Neuronal stem cell (in vitro differentiated cells): ENCODE measurements around the gene CKB.

ENCODE experiments used
- DNase-seq: peaks from one replicate; pipeline ENCODE4 v3.0.0-alpha.2; 2013; ENCODE audit warnings: low spot score
- H2AFZ ChIP-seq: one replicate; pipeline ENCODE4 v1.6.1; 2013; ENCODE audit warnings: mild to moderate bottlenecking, low read length, inconsistent platforms
- H2AK5ac ChIP-seq: 2 replicates; pipeline ENCODE4 v1.6.1; 2013; ENCODE audit warnings: low read depth, mild to moderate bottlenecking, inconsistent platforms, low read length, moderate library complexity, mixed read lengths
- H2BK120ac ChIP-seq: 2 replicates; pipeline ENCODE4 v1.6.1; 2013; ENCODE audit warnings: low read depth, mild to moderate bottlenecking, inconsistent platforms, low read length, moderate library complexity, mixed read lengths
- H2BK12ac ChIP-seq: one replicate; pipeline ENCODE4 v1.6.1; 2013; ENCODE audit warnings: low read length, inconsistent platforms
- H2BK15ac ChIP-seq: 2 replicates; pipeline ENCODE4 v1.6.1; 2013; ENCODE audit warnings: mild to moderate bottlenecking, low read length, inconsistent platforms, mixed read lengths
- H2BK5ac ChIP-seq: one replicate; pipeline ENCODE4 v1.6.1; 2013; ENCODE audit warnings: inconsistent platforms, mild to moderate bottlenecking, low read length, moderate library complexity
- H3K14ac ChIP-seq: one replicate; pipeline ENCODE4 v1.6.1; 2013; ENCODE audit warnings: low read length, inconsistent platforms
- H3K18ac ChIP-seq: 2 replicates; pipeline ENCODE4 v1.6.1; 2013; ENCODE audit warnings: low read length, inconsistent platforms
- H3K23ac ChIP-seq: 2 replicates; pipeline ENCODE4 v1.6.1; 2013; ENCODE audit warnings: low read depth, mild to moderate bottlenecking, mixed read lengths, low read length, inconsistent platforms; ENCODE audit not compliant: poor library complexity
- H3K27ac ChIP-seq: replicated peaks from 3 replicates; pipeline ENCODE4 v1.5.1; 2013; ENCODE audit warnings: low read length, inconsistent platforms
- H3K27me3 ChIP-seq, 3 experiments: 2 replicates each; pipeline ENCODE4 v1.6.1; 2013; ENCODE audit warnings: low read length in 3 of 3, mild to moderate bottlenecking in 2 of 3, inconsistent platforms in 1 of 3, low read depth in 1 of 3, mixed read lengths in 1 of 3, moderate library complexity in 1 of 3; ENCODE audit not compliant: control insufficient read depth in 3 of 3, insufficient read depth in 3 of 3
- H3K36me3 ChIP-seq, 2 donors: replicated peaks in 1 of 2; 2 replicates each; pipeline ENCODE4 v1.6.1; 2013; ENCODE audit warnings: low read length in 2 of 2; ENCODE audit not compliant: control insufficient read depth in 2 of 2, insufficient read depth in 2 of 2
- H3K4ac ChIP-seq: 2 replicates; pipeline ENCODE4 v1.6.1; 2013; ENCODE audit warnings: inconsistent platforms, mild to moderate bottlenecking, low read length, moderate library complexity
- H3K4me1 ChIP-seq, 2 donors: 1 replicate in 1 of 2; 2 replicates in 1 of 2; pipeline ENCODE4 v1.6.1; 2013; ENCODE audit warnings: low read length in 2 of 2, low read depth in 1 of 2; ENCODE audit not compliant: control insufficient read depth in 2 of 2, insufficient read depth in 1 of 2
- H3K4me2 ChIP-seq: one replicate; pipeline ENCODE4 v1.6.1; 2013; ENCODE audit warnings: mild to moderate bottlenecking, low read length, inconsistent platforms; ENCODE audit not compliant: insufficient read depth, poor library complexity, severe bottlenecking
- H3K4me3 ChIP-seq, 2 donors: 2 replicates each; pipeline ENCODE4 v1.5.1; 2013; ENCODE audit warnings: low read length in 2 of 2, mild to moderate bottlenecking in 2 of 2, inconsistent platforms in 1 of 2, moderate library complexity in 1 of 2
- H3K79me1 ChIP-seq: one replicate; pipeline ENCODE4 v1.6.1; 2013; ENCODE audit warnings: low read depth, mild to moderate bottlenecking, inconsistent platforms, low read length, moderate library complexity
- H3K9ac ChIP-seq: one replicate; pipeline ENCODE4 v1.6.1; 2013; ENCODE audit warnings: mild to moderate bottlenecking, low read depth, low read length, inconsistent platforms; ENCODE audit not compliant: poor library complexity
- H3K9me3 ChIP-seq, 2 donors: replicated peaks in 1 of 2; 2 replicates each; pipeline versions ENCODE3 to v1.6.1; 2013; ENCODE audit warnings: low read length in 2 of 2, mild to moderate bottlenecking in 2 of 2, inconsistent platforms in 1 of 2, low read depth in 1 of 2, mixed read lengths in 1 of 2, moderate library complexity in 1 of 2; ENCODE audit not compliant: control insufficient read depth in 2 of 2, insufficient read depth in 1 of 2
- H4K8ac ChIP-seq: one replicate; pipeline ENCODE4 v1.6.1; 2013; ENCODE audit warnings: low read depth, mild to moderate bottlenecking, inconsistent platforms, low read length, moderate library complexity
- H4K91ac ChIP-seq: one replicate; pipeline ENCODE4 v1.6.1; 2013; ENCODE audit warnings: low read length, low read depth, mild to moderate bottlenecking, inconsistent platforms; ENCODE audit not compliant: poor library complexity
- WGBS, 2 donors: extraction: QIAGEN DNeasy Blood & Tissue Kit; methylation state at CpG; one replicate each; pipeline ENCODE4 v1.1.7; 2013; ENCODE audit warnings: missing lambda C conversion rate in 2 of 2, mixed read lengths in 1 of 2; ENCODE audit not compliant: insufficient read length in 2 of 2, insufficient replicate concordance in 1 of 2; ENCODE audit errors: extremely low coverage in 2 of 2; 5-methylcytosine and 5-hydroxymethylcytosine counted together

Gene CKB

DNA sequence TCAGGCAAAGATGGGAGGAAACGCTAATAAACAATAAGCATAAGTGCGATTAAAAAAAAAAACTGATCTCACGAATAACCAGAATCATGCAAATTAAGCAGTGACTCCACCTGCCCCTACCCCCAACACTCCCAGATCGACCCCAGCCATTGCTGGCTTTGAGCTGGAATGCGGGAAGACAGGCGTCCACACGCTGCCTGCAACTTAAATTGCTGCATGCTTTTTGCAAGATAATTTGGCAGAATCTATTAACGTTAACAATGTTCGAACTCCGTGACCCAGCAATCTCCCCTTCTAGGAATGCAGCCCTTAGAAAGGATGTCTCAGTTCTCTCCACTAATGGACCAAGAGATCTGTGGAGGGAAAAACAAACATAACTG, 935 bp upstream of the CKB start:
- Histone ChIP-seq H4K91ac (no peak overlapping the region), H2BK5ac (no peak overlapping the region), H3K4me1 (peaks cover 20 to 50% of the 10 kb centered on the region in 2 donors), H3K18ac (no peak overlapping the region), H3K27ac (no peak overlapping the region), H2AFZ (peak overlapping the region; percentile 93), H3K4ac (no peak overlapping the region), H2AK5ac (no peak overlapping the region), H4K8ac (no peak overlapping the region), H2BK15ac (no peak overlapping the region), H3K9ac (no peak overlapping the region), H3K14ac (no peak overlapping the region), H3K27me3 (peaks cover 0 to 18% (median 2%) of the 10 kb centered on the region in 3 experiments), H3K4me3 (peak overlapping the region in 1 of 2 donors; percentile 100), H3K4me2 (peak overlapping the region; percentile 94), H3K23ac (no peak overlapping the region), H3K36me3 (peaks cover 13 to 27% of the 10 kb centered on the region in 2 donors), H2BK12ac (no peak overlapping the region), H3K79me1 (peaks cover 13% of the 10 kb centered on the region), H3K9me3 (no peaks in the 10 kb centered on the region), H2BK120ac (no peak overlapping the region)
- WGBS, 2 donors, result no CpG with 5 or more reads among the region's 10 CpGs
- no peak for DNase-seq

DNA sequence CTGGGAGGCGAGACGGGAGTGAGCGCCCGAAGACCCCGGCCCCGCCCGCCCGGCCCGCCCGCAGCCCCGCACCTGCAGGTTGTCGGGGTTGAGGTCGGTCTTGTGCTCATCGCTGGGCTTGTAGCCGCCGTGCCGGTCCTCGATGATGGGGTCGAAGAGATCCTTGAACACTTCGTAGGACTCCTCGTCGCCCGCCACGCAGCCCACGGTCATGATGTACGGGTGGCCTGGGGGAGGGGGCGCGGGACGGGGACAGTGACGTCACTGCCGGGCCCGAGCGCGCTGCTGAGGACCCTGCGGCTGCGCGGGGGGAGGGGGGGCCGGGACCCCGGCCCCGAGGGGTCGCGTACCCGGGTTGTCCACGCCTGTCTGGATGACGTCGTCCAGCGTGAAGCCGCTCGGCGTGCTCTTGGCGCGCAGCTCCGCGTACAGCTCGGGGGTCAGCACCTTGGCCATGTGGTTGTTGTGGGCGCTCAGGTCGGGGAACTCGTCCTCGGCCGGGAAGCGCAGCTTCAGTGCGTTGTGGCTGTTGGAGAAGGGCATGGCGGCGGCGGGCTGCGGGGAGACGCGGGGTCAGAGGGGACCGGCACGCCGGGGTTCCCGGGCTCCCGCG, 573 bp downstream of the CKB start:
- Histone ChIP-seq H4K8ac (no peak overlapping the region), H3K18ac (peak overlapping the region; percentile 98), H2BK15ac (peak overlapping the region; percentile 45), H3K4me3 (peak overlapping the region; percentile 98 to 100), H3K27me3 (peaks cover 0 to 18% (median 2%) of the 10 kb centered on the region in 3 experiments), H3K4me1 (peaks cover 22 to 57% of the 10 kb centered on the region in 2 donors), H3K14ac (peak overlapping the region; percentile 99), H2AFZ (no peak overlapping the region), H3K4ac (no peak overlapping the region), H2AK5ac (peak overlapping the region; percentile 96), H4K91ac (no peak overlapping the region), H3K23ac (peak overlapping the region; percentile 91), H2BK12ac (peak overlapping the region; percentile 93), H3K27ac (no peak overlapping the region), H3K9me3 (no peaks in the 10 kb centered on the region), H3K9ac (peak overlapping the region; percentile 97), H3K4me2 (peak overlapping the region; percentile 75), H2BK120ac (peak overlapping the region; percentile 91), H3K36me3 (peaks cover 13 to 27% of the 10 kb centered on the region in 2 donors), H2BK5ac (peak overlapping the region; percentile 87), H3K79me1 (peaks cover 13% of the 10 kb centered on the region)
- WGBS, 2 donors, result no CpG with 5 or more reads among the region's 74 CpGs
- DNase-seq, result no peak

DNA sequence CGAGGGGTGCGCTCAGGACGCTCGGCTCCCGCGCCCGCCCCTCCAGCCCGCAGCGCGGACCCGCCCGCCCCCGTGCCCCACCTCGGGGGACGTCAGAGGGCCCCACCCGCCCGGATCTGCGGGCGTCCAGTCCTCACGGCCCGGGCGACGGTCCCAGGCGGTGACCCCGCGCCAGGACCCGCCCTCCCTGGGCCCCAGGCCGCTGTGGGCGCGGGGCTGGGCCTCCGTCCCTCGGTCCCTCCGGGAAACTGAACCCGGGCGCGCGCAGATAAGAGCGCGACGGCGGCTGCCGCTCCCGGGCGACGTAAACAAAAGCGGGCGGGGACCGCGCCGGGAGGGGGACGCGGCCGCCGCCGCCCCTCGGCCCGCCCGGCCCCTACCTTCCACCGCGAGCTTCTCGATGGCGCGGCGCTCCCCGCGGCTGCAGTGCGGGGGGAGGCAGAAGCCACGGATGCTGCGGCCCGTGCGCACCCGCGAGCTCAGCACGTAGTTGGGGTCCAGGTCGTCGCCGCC, 1.1 kb downstream of the CKB start:
- no peaks in the 10 kb centered on the region for H3K9me3 ChIP-seq
- peaks cover 13 to 27% of the 10 kb centered on the region in 2 donors for H3K36me3 ChIP-seq
- H4K8ac ChIP-seq, result no peak overlapping the region
- peak overlapping the region; percentile 90 for H2BK12ac ChIP-seq
- H2BK5ac ChIP-seq, result peak overlapping the region; percentile 87
- no peak for DNase-seq
- peak overlapping the region; percentile 91 for H2BK120ac ChIP-seq
- H3K4ac ChIP-seq, result no peak overlapping the region
- H3K27me3 ChIP-seq, result peaks cover 0 to 18% (median 2%) of the 10 kb centered on the region in 3 experiments
- H3K79me1 ChIP-seq, result peaks cover 13% of the 10 kb centered on the region
- H3K9ac ChIP-seq, result peak overlapping the region; percentile 97
- peak overlapping the region; percentile 99 for H3K14ac ChIP-seq
- peak overlapping the region; percentile 45 for H2BK15ac ChIP-seq
- no peak overlapping the region for H4K91ac ChIP-seq
- H2AK5ac ChIP-seq, result peak overlapping the region; percentile 96
- peak overlapping the region; percentile 98 for H3K18ac ChIP-seq
- no peak overlapping the region for H3K27ac ChIP-seq
- H3K4me1 ChIP-seq, result peaks cover 22 to 62% of the 10 kb centered on the region in 2 donors
- H2AFZ ChIP-seq, result no peak overlapping the region
- no CpG with 5 or more reads among the region's 77 CpGs for WGBS, 2 donors
- peak overlapping the region; percentile 91 for H3K23ac ChIP-seq
- peak overlapping the region; percentile 98 to 100 for H3K4me3 ChIP-seq
- peak overlapping the region; percentile 75 for H3K4me2 ChIP-seq

DNA sequence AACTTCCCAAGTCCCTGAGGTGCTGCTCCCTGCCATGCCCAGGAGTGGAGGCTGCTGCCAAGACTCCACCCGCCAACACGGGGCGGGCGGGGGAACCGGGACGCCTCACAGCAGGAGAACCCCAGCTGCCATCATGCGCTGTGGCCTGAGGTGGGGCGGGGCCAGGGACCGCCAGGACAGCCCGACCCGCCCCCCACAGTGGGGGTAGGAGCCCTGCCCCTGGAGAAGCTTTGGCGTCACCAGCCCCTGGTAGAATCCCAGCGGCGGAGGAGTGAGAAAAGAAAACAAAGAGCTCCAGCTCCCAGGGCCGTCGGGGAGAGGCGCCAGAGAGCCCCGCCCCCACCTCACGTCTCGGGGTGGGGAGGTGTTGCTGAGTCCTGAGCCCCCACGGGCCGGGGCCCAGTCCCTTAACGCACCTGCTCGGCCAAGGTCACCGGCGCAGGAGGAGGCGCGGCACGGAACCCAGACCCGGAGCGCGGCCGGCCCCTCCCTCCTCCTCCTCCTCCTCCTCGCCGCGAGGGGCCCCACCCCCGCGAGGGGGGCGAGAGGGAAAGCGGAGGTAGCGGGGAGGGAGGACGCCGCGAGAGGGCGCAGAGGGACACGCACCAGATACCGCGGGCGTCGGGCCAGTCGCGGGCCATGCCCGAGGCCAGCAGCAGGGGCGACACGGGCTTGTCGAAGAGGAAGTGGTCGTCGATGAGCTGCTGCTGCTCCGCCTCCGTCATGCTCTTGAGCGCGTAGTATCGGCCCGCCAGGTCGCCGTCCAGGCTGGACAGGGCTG, 1.8 kb downstream of the CKB start:
- Histone ChIP-seq H3K79me1 (peaks cover 13% of the 10 kb centered on the region), H3K27me3 (peaks cover 0 to 18% (median 2%) of the 10 kb centered on the region in 3 experiments), H3K14ac (peak overlapping the region; percentile 38), H3K9ac (peak overlapping the region; percentile 95), H3K23ac (peak overlapping the region; percentile 91), H3K9me3 (no peaks in the 10 kb centered on the region), H3K4me3 (peak overlapping the region; percentile 98 to 100), H2BK5ac (peak overlapping the region; percentile 87), H2BK12ac (peak overlapping the region; percentile 58), H2BK15ac (peak overlapping the region; percentile 75), H3K4ac (peak overlapping the region; percentile 23), H2AFZ (no peak overlapping the region), H3K4me1 (peaks cover 22 to 62% of the 10 kb centered on the region in 2 donors), H4K91ac (no peak overlapping the region), H3K36me3 (peaks cover 13 to 27% of the 10 kb centered on the region in 2 donors), H3K18ac (peak overlapping the region; percentile 91), H2AK5ac (peak overlapping the region; percentile 96), H3K4me2 (peak overlapping the region; percentile 75), H2BK120ac (no peak overlapping the region), H4K8ac (peak overlapping the region; percentile 17), H3K27ac (no peak overlapping the region)
- WGBS, 2 donors, result no CpG with 5 or more reads among the region's 66 CpGs
- DNase-seq, result peak; percentile 80
